H9 (cell line): ENCODE results near the gene IL15RA. TPM values are rescaled to one million over a fixed set of nuclear protein-coding genes. Genes with fewer than 3 reads are reported as not detected.

Source experiments
- DNase-seq: peaks from one replicate; pipeline ENCODE4 v3.0.0-alpha.2; 2017
- H2AFZ ChIP-seq: one replicate; pipeline ENCODE4 v1.6.1; 2013; ENCODE audit warnings: mild to moderate bottlenecking, low read length, control low read depth, moderate library complexity
- H2AK5ac ChIP-seq: 2 replicates; pipeline ENCODE4 v1.6.1; 2013; ENCODE audit warnings: low read length, control low read depth, mixed read lengths; ENCODE audit not compliant: insufficient read length
- H2BK120ac ChIP-seq: one replicate; pipeline ENCODE4 v1.6.1; 2013; ENCODE audit warnings: low read depth, mild to moderate bottlenecking, low read length, control low read depth, inconsistent platforms; ENCODE audit not compliant: poor library complexity, severe bottlenecking
- H2BK12ac ChIP-seq: 2 replicates; pipeline ENCODE4 v1.6.1; 2013; ENCODE audit warnings: low read length, control low read depth, mixed read lengths, low read depth; ENCODE audit not compliant: insufficient read length
- H2BK15ac ChIP-seq: 2 replicates; pipeline ENCODE4 v1.6.1; 2013; ENCODE audit warnings: low read depth, low read length, control low read depth
- H2BK20ac ChIP-seq: one replicate; pipeline ENCODE4 v1.6.1; 2013; ENCODE audit warnings: low read depth, mild to moderate bottlenecking, low read length, control low read depth, inconsistent platforms; ENCODE audit not compliant: poor library complexity, severe bottlenecking
- H2BK5ac ChIP-seq: 2 replicates; pipeline ENCODE4 v1.6.1; 2013; ENCODE audit warnings: low read length, control low read depth, mixed read lengths; ENCODE audit not compliant: insufficient read length
- H3K14ac ChIP-seq: 2 replicates; pipeline ENCODE4 v1.6.1; 2013; ENCODE audit warnings: low read length, control low read depth; ENCODE audit not compliant: insufficient read depth
- H3K18ac ChIP-seq: 2 replicates; pipeline ENCODE4 v1.6.1; 2013; ENCODE audit warnings: low read depth, mild to moderate bottlenecking, mixed read lengths, low read length, control low read depth; ENCODE audit not compliant: insufficient read length
- H3K23ac ChIP-seq: 2 replicates; pipeline ENCODE4 v1.6.1; 2013; ENCODE audit warnings: low read length, control low read depth, mixed read lengths, low read depth; ENCODE audit not compliant: insufficient read length
- H3K23me2 ChIP-seq: 2 replicates; pipeline ENCODE4 v1.6.1; 2013; ENCODE audit warnings: low read depth, mild to moderate bottlenecking, mixed read lengths, low read length, control low read depth; ENCODE audit not compliant: insufficient read length, poor library complexity, severe bottlenecking
- H3K27ac ChIP-seq: 2 replicates; pipeline ENCODE4 v1.5.1; 2013; ENCODE audit warnings: low read length, control low read depth, mixed read lengths, low read depth; ENCODE audit not compliant: insufficient read length
- H3K27me3 ChIP-seq: 2 replicates; pipeline ENCODE4 v1.6.1; 2013; ENCODE audit warnings: low read length, control low read depth, inconsistent platforms; ENCODE audit not compliant: insufficient read depth
- H3K4ac ChIP-seq: 2 replicates; pipeline ENCODE4 v1.6.1; 2013; ENCODE audit warnings: low read depth, mild to moderate bottlenecking, control low read depth, inconsistent platforms, low read length, moderate library complexity
- H3K4me1 ChIP-seq: 2 replicates; pipeline ENCODE4 v1.6.1; 2013; ENCODE audit warnings: low read length, control low read depth, inconsistent platforms; ENCODE audit not compliant: insufficient read depth
- H3K4me2 ChIP-seq: 2 replicates; pipeline ENCODE4 v1.6.1; 2013; ENCODE audit warnings: low read length, control low read depth, mixed read lengths; ENCODE audit not compliant: insufficient read length, insufficient read depth
- H3K56ac ChIP-seq: 2 replicates; pipeline ENCODE4 v1.6.1; 2013; ENCODE audit warnings: low read depth, mild to moderate bottlenecking, mixed read lengths, low read length, control low read depth; ENCODE audit not compliant: insufficient read length
- H3K79me1 ChIP-seq: 2 replicates; pipeline ENCODE4 v1.6.1; 2013; ENCODE audit warnings: low read depth, mild to moderate bottlenecking, moderate library complexity, low read length, control low read depth, inconsistent platforms; ENCODE audit not compliant: insufficient read depth, poor library complexity, severe bottlenecking
- H3K79me2 ChIP-seq: 2 replicates; pipeline ENCODE4 v1.6.1; 2013; ENCODE audit warnings: low read length, control low read depth, inconsistent platforms; ENCODE audit not compliant: insufficient read depth
- H3K9ac ChIP-seq: 2 replicates; pipeline ENCODE4 v1.6.1; 2013; ENCODE audit warnings: low read length, control low read depth, mixed read lengths; ENCODE audit not compliant: insufficient read length; ENCODE audit errors: extremely low read depth
- H3K9me3 ChIP-seq: one replicate; pipeline ENCODE4 v1.6.1; 2013; ENCODE audit warnings: low read depth, low read length, inconsistent platforms; ENCODE audit not compliant: control insufficient read depth
- H3T11ph ChIP-seq: one replicate; pipeline ENCODE4 v1.6.1; 2013; ENCODE audit warnings: mild to moderate bottlenecking, low read length, control low read depth, inconsistent platforms
- H4K20me1 ChIP-seq: one replicate; pipeline ENCODE4 v1.6.1; 2013; ENCODE audit not compliant: control insufficient read depth, insufficient read length, insufficient read depth
- H4K5ac ChIP-seq: 2 replicates; pipeline ENCODE4 v1.6.1; 2013; ENCODE audit warnings: low read depth, mild to moderate bottlenecking, mixed read lengths, low read length, control low read depth; ENCODE audit not compliant: insufficient read length
- H4K8ac ChIP-seq: replicated peaks from 2 replicates; pipeline ENCODE4 v1.6.1; 2013; ENCODE audit warnings: low read length, control low read depth, mixed read lengths, low read depth; ENCODE audit not compliant: insufficient read length
- H4K91ac ChIP-seq: 2 replicates; pipeline ENCODE4 v1.6.1; 2013; ENCODE audit warnings: low read depth, mild to moderate bottlenecking, moderate library complexity, mixed read lengths, low read length, control low read depth; ENCODE audit not compliant: insufficient read length
- H3K27ac Mint-ChIP-seq, 3 experiments: 2 replicates in 2 of 3; 3 replicates in 1 of 3; pipeline ENCODE4 v1.8.0; 2020 to 2021; ENCODE audit warnings: mixed read lengths in 3 of 3, mild to moderate bottlenecking in 1 of 3, moderate library complexity in 1 of 3
- H3K27me3 Mint-ChIP-seq: 2 replicates; pipeline ENCODE4 v1.8.0; 2021; ENCODE audit warnings: low read depth, mild to moderate bottlenecking, moderate library complexity, mixed read lengths
- H3K36me3 Mint-ChIP-seq, 3 experiments: 2 replicates in 2 of 3; 3 replicates in 1 of 3; pipeline ENCODE4 v1.8.0; 2020 to 2021; ENCODE audit warnings: low read depth in 3 of 3, mixed read lengths in 3 of 3; ENCODE audit not compliant: insufficient read depth in 1 of 3
- H3K4me1 Mint-ChIP-seq, 2 experiments: 2 replicates each; pipeline ENCODE4 v1.8.0; 2020; ENCODE audit warnings: mixed read lengths in 2 of 2
- H3K4me3 Mint-ChIP-seq, 2 experiments: 2 replicates in 1 of 2; 3 replicates in 1 of 2; pipeline ENCODE4 v1.8.0; 2020 to 2021; ENCODE audit warnings: mild to moderate bottlenecking in 2 of 2, mixed read lengths in 2 of 2, moderate library complexity in 1 of 2
- H3K9me3 Mint-ChIP-seq, 2 experiments: 2 replicates in 1 of 2; 3 replicates in 1 of 2; pipeline ENCODE4 v1.8.0; 2020; ENCODE audit warnings: mild to moderate bottlenecking in 2 of 2, mixed read lengths in 2 of 2, moderate library complexity in 1 of 2
- CTCF ChIP-seq: fragments of 200-600 bp; sonication (generic); conservative IDR thresholded peaks from 3 replicates; pipeline ENCODE4 v1.8.0; 2021; ENCODE audit warnings: antibody characterized with exemption, mild to moderate bottlenecking
- WGBS: extraction: QIAGEN DNeasy Blood & Tissue Kit; methylation state at CpG from one replicate; pipeline ENCODE4 v1.1.7; 2013; ENCODE audit warnings: missing lambda C conversion rate, low lambda C conversion rate, mixed read lengths; ENCODE audit not compliant: insufficient read length; ENCODE audit errors: extremely low coverage; 5-methylcytosine and 5-hydroxymethylcytosine counted together
- total RNA-seq: library from RNA; stranded (reverse); gene quantifications from 2 replicates; pipeline ENCODE4 v1.2.1, GENCODE V29; 2021

The IL15RA gene
- total RNA-seq, 1 experiment from 2014 or later, result 0.31 TPM

GRCh38 chr10:6006546-6006945, 29.2 kb upstream of the IL15RA start:
- no peak overlapping the region for H3K27ac Mint-ChIP-seq
- no peak overlapping the region for H3K18ac ChIP-seq

More at GRCh38 chr10:6006546-6006945, 29.2 kb upstream of the IL15RA start:
- no peak overlapping the region for H2BK120ac ChIP-seq
- H3K23ac ChIP-seq, result no peak overlapping the region
- H3K9ac ChIP-seq, result no peak overlapping the region
- H2AK5ac ChIP-seq, result no peak overlapping the region
- no peaks in the 10 kb centered on the region for H3K23me2 ChIP-seq
- no peaks in the 10 kb centered on the region for H3K79me2 ChIP-seq
- WGBS, result no CpG with 5 or more reads among the region's 3 CpGs
- H3K56ac ChIP-seq, result no peak overlapping the region
- Mint-ChIP-seq H3K27me3 (peaks cover 5% of the 10 kb centered on the region), H3K4me3 (no peak overlapping the region), H3K9me3 (peaks cover 6 to 13% of the 10 kb centered on the region in 2 experiments), H3K36me3 (peaks cover 0 to 4% (median 2%) of the 10 kb centered on the region in 3 experiments; a peak in 2 of 7 replicates), H3K4me1 (peaks cover 13 to 18% of the 10 kb centered on the region in 2 experiments)
- no peak overlapping the region for H4K91ac ChIP-seq
- H4K20me1 ChIP-seq, result no peaks in the 10 kb centered on the region
- H2BK12ac ChIP-seq, result no peak overlapping the region
- no peak overlapping the region for H2BK15ac ChIP-seq
- no peaks in the 10 kb centered on the region for H3K9me3 ChIP-seq
- H3K4me1 ChIP-seq, result no peaks in the 10 kb centered on the region; the same call in 1 of the 2 replicates
- H3T11ph ChIP-seq, result no peak overlapping the region
- DNase-seq, result no peak
- H2BK5ac ChIP-seq, result no peak overlapping the region
- no peak overlapping the region for H2AFZ ChIP-seq
- H3K27ac ChIP-seq, result no peak overlapping the region
- no peak overlapping the region for H3K4me2 ChIP-seq
- H3K79me1 ChIP-seq, result no peaks in the 10 kb centered on the region
- H3K27me3 ChIP-seq, result no peaks in the 10 kb centered on the region
- TF ChIP-seq CTCF, result no peak
- H2BK20ac ChIP-seq, result no peak overlapping the region
- no peak overlapping the region for H4K8ac ChIP-seq
- no peak overlapping the region for H3K4ac ChIP-seq
- H3K14ac ChIP-seq, result no peak overlapping the region
- no peak overlapping the region for H4K5ac ChIP-seq
